Nephron (organoid): ENCODE results near the gene SERGEF.

Experiments
- H3K27ac Mint-ChIP-seq, 3 experiments: 2 replicates each; pipeline ENCODE4 v1.8.0; 2020; ENCODE audit warnings: mixed read lengths in 3 of 3, mild to moderate bottlenecking in 2 of 3, moderate library complexity in 1 of 3
- H3K27me3 Mint-ChIP-seq: 2 replicates; pipeline ENCODE4 v1.8.0; 2021; ENCODE audit warnings: low read depth, mild to moderate bottlenecking, moderate library complexity, mixed read lengths
- H3K36me3 Mint-ChIP-seq: 2 replicates; pipeline ENCODE4 v1.8.0; 2020; ENCODE audit warnings: low read depth, mixed read lengths
- H3K4me1 Mint-ChIP-seq: 2 replicates; pipeline ENCODE4 v1.8.0; 2020; ENCODE audit warnings: mixed read lengths
- H3K4me3 Mint-ChIP-seq, 3 experiments: 2 replicates each; pipeline ENCODE4 v1.8.0; 2020; ENCODE audit warnings: mild to moderate bottlenecking in 3 of 3, mixed read lengths in 3 of 3, moderate library complexity in 2 of 3
- H3K9me3 Mint-ChIP-seq: 2 replicates; pipeline ENCODE4 v1.8.0; 2020; ENCODE audit warnings: mixed read lengths
- TF ChIP-seq, protein P1 (sequence below), 3 experiments: fragments of 200-600 bp; sonication (generic); IDR thresholded peaks; one replicate each; pipeline ENCODE4 v1.5.0; 2021; ENCODE audit warnings: antibody characterized with exemption in 3 of 3; ENCODE audit not compliant: unreplicated experiment in 3 of 3

The SERGEF gene

DNA sequence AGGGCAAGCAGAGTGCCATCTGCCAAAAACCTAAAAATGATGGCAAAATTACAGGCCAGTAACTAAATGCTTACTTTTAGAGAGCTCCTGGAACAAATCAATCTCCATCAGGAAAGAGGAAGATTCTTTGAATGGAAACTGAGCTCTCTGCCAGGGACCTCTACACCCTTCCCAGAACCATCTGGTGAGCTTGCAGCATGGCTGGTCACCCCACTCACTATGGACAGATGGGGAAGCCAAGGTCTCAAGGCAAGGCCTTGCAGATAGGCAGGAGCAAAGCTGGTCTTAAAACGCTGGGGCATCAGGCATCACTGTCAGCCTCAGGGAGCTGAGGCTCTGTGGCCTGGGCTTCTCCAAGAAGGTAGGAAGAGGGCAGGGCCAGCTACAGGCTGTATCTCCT lies 36.2 kb downstream of the SERGEF start:
- peaks cover 12% of the 10 kb centered on the region for H3K36me3 Mint-ChIP-seq
- TF ChIP-seq, protein P1, sequence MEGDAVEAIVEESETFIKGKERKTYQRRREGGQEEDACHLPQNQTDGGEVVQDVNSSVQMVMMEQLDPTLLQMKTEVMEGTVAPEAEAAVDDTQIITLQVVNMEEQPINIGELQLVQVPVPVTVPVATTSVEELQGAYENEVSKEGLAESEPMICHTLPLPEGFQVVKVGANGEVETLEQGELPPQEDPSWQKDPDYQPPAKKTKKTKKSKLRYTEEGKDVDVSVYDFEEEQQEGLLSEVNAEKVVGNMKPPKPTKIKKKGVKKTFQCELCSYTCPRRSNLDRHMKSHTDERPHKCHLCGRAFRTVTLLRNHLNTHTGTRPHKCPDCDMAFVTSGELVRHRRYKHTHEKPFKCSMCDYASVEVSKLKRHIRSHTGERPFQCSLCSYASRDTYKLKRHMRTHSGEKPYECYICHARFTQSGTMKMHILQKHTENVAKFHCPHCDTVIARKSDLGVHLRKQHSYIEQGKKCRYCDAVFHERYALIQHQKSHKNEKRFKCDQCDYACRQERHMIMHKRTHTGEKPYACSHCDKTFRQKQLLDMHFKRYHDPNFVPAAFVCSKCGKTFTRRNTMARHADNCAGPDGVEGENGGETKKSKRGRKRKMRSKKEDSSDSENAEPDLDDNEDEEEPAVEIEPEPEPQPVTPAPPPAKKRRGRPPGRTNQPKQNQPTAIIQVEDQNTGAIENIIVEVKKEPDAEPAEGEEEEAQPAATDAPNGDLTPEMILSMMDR (IDR thresholded peaks at IDR 0.05; ENCODE audit: unreplicated experiment in 3 of 3), result no peak
- H3K27ac Mint-ChIP-seq, result no peak overlapping the region
- peaks cover 7% of the 10 kb centered on the region for H3K27me3 Mint-ChIP-seq
- no peak overlapping the region for H3K4me3 Mint-ChIP-seq
- H3K9me3 Mint-ChIP-seq, result peaks cover 5% of the 10 kb centered on the region
- no peaks in the 10 kb centered on the region for H3K4me1 Mint-ChIP-seq

DNA sequence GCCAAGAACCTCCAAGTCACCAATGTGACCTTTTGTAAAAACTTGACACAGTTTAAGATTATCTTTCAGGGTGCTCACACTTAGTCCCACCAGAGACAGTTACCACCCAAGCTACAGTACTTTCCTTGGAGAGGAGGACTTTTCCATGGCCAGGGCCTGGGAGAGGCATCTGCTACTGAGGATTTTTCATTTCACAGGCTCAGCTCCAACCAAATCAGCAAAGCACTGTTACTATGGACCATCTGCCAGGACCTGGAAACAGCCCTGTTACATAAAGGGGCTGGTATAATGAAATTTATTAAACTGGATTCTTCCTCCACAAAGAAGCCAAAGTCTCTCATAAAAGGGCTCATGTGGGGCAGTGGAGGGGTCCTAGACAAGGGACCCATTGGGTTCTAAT lies 38.6 kb downstream of the SERGEF start:
- H3K9me3 Mint-ChIP-seq, result peaks cover 12% of the 10 kb centered on the region
- peaks cover 28% of the 10 kb centered on the region for H3K36me3 Mint-ChIP-seq
- H3K27me3 Mint-ChIP-seq, result peaks cover 7% of the 10 kb centered on the region
- TF ChIP-seq, protein P1 (IDR thresholded peaks at IDR 0.05; ENCODE audit: unreplicated experiment in 3 of 3), result no peak
- H3K4me1 Mint-ChIP-seq, result no peaks in the 10 kb centered on the region
- no peak overlapping the region for H3K27ac Mint-ChIP-seq
- H3K4me3 Mint-ChIP-seq, result no peak overlapping the region

GRCh38 chr11:17972987-17973386 lies 39.9 kb downstream of the SERGEF start:
- no peaks in the 10 kb centered on the region for H3K4me1 Mint-ChIP-seq
- peaks cover 7% of the 10 kb centered on the region for H3K27me3 Mint-ChIP-seq
- peaks cover 12% of the 10 kb centered on the region for H3K9me3 Mint-ChIP-seq
- H3K4me3 Mint-ChIP-seq, result no peak overlapping the region
- TF ChIP-seq, protein P1 (IDR thresholded peaks at IDR 0.05; ENCODE audit: unreplicated experiment in 3 of 3), result peak; percentile 51 to 65 (median 61)
- no peak overlapping the region for H3K27ac Mint-ChIP-seq
- peaks cover 28% of the 10 kb centered on the region for H3K36me3 Mint-ChIP-seq

GRCh38 chr11:17968206-17968605 lies 44.6 kb downstream of the SERGEF start:
- TF ChIP-seq, protein P1 (IDR thresholded peaks at IDR 0.05; ENCODE audit: unreplicated experiment in 3 of 3), result no peak
- H3K4me1 Mint-ChIP-seq, result no peaks in the 10 kb centered on the region
- H3K27ac Mint-ChIP-seq, result no peak overlapping the region
- H3K27me3 Mint-ChIP-seq, result peaks cover 4% of the 10 kb centered on the region
- H3K4me3 Mint-ChIP-seq, result no peak overlapping the region
- peaks cover 12% of the 10 kb centered on the region for H3K9me3 Mint-ChIP-seq
- H3K36me3 Mint-ChIP-seq, result peaks cover 28% of the 10 kb centered on the region

DNA sequence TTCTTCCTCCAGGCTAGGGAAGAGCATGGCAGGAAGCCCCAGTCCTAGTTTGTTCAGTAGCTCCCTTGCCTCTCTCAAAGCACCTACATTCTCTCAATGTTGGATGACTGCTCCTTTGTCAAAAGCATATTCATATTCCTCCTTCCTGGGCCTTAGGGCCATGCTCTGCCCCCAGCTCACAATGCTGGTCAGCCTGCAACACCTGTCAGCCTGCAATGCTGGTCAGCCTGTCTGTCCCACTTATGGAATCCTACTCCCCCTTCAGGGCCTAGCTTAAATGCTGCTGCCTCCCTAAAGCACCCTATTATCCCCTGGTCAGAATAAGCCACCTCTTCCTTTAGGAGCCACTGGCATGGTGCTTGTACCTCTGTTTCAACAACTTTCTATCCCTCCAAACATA lies 45.2 kb downstream of the SERGEF start:
- TF ChIP-seq, protein P1 (IDR thresholded peaks at IDR 0.05; ENCODE audit: unreplicated experiment in 3 of 3), result no peak
- H3K27ac Mint-ChIP-seq, result no peak overlapping the region
- no peak overlapping the region for H3K4me3 Mint-ChIP-seq
- H3K4me1 Mint-ChIP-seq, result no peaks in the 10 kb centered on the region
- no peaks in the 10 kb centered on the region for H3K27me3 Mint-ChIP-seq
- peaks cover 23% of the 10 kb centered on the region for H3K36me3 Mint-ChIP-seq
- peaks cover 9% of the 10 kb centered on the region for H3K9me3 Mint-ChIP-seq

- TF ChIP-seq, protein P1 (IDR thresholded peaks at IDR 0.05; ENCODE audit: unreplicated experiment in 3 of 3), result no peak
- Mint-ChIP-seq H3K4me1 (no peaks in the 10 kb centered on the region), H3K27ac (no peak overlapping the region), H3K36me3 (peaks cover 9% of the 10 kb centered on the region), H3K9me3 (no peaks in the 10 kb centered on the region), H3K4me3 (no peak overlapping the region), H3K27me3 (no peaks in the 10 kb centered on the region)
Measured at GRCh38 chr11:17960091-17960490, 52.8 kb downstream of the SERGEF start.
